NCI-H146 treated with DMSO at 0.1 percent for 48 hours (cell line): ENCODE results near the gene MED13.
"Not testable (repeated sequence)": the region's sequence is repeated elsewhere in the genome, so short reads cannot be mapped to it uniquely, and the experiment has no call there.

Source experiments
- DNase-seq: peaks from one replicate; lab custom pipeline; 2025; ENCODE audit not compliant: unreplicated experiment; lab: John Stamatoyannopoulos, UW

Gene MED13

DNA sequence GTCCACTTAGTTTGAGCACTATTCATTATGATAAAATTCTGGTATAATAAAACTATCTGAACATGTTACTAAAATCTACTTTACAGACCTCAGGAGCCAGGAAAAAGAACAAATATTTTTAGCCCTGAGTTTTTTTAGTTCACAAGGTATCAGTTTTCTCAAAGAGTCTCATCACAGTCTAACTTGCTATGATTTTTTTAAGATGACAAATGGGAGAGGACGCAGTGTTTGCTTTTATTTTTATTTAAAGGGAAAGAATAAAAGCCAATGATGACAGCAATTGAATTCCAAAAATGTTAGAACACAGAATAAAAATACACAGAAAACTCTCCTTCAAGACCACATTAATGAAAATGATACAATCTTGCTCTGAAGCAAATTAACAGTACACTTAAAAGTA lies 7.4 kb downstream of the MED13 start:
- DNase-seq = no peak

DNA sequence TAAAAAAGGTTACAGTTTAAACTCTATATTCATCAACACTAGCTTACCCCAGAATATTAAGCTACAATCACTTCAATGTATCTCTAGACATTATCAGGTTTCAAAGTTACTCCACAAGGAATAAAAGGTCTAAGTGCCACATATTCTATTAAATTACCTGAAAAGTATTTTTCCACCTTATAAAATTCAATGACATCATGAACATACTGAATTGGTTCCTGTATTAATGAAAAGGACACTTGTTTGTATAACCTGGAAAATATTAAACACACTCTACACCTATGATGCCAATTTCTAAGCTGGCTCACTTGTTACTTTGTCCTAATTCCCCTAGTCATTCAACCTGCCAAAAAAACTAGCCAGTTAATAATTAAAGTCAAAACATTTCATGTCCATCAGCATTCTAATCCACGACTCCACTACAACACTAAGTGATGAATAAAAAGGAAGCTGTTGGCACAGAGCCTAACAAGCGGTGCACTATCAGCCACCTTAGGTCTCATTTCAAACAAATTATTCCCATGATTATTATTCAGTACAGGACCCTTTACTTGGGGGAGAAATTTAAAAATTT lies 12.2 kb downstream of the MED13 start:
- no peak for DNase-seq

DNA sequence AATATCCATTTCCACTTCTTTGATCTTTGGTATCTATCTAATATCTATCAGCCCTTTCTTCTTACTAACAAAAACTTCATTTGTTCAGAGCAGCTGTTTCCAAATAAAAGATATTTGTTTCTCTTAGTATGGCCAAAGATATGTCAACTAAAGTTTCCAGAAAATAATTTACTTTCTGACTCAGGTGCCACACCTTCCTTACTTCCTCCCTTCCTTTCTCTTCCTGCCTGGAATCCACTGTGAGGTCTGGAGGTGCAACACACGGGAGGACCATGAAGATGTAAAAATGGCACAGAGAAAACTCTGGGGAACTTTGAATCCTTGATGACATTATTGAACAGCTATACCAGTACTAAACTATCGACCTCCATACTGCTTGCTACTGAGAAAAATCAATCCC lies 14.0 kb downstream of the MED13 start:
- DNase-seq = no peak

DNA sequence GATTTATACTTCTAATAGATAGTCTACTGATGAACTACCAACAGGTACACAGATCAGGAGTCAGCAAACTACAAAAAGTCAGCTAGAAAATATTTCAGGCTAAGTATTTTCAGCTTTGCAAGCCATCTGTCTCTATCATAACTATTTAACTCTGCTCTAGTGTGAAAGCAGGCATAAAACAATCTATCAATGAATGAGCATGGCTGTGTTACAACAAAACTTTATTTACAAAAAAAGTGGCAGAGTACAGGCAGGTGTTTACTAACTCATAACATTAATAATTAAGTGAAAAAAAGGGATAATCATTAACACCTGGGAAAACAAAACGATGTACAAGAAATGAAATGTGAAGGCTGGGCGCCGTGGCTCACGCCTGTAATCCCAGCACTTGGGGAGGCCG lies 15.8 kb downstream of the MED13 start:
- no peak for DNase-seq

DNA sequence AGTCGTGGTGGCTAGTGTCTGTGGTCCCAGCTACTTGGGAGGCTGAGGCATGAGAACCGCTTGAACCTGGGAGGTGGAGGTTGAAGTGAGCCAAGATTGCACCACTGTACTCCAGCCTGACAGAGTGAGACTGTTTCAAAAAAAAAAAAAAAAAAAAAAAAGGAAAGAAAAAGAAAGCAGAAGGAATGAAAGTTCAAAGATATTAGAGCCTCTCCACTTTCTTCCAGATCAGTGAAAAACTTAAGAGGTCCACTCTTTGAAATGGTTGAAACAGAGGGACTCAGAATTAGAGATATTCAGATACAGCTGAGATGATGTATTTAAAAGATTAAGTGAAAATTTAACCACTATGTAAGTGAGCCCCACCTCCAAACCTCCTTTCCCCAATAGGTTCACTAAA lies 16.8 kb downstream of the MED13 start:
- DNase-seq = no peak

DNA sequence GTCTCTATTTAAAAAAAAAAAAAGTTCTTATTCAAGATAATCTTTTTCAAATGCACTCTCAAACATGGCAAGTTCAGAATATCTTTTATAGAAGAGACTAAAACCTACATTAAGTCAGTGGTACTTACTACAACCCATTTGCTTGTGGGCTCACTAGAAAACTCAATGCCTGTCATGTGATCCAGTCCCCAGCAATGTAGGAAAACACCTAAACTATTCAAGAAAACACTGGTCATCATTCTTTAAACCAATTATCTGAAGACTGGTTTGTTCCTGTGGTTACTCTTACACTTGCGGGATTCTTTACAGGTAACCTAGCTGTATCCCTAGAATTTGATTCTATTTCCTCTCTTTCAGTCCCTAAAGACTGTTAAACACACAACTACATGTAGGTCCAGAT lies 19.6 kb downstream of the MED13 start:
- DNase-seq = no peak

DNA sequence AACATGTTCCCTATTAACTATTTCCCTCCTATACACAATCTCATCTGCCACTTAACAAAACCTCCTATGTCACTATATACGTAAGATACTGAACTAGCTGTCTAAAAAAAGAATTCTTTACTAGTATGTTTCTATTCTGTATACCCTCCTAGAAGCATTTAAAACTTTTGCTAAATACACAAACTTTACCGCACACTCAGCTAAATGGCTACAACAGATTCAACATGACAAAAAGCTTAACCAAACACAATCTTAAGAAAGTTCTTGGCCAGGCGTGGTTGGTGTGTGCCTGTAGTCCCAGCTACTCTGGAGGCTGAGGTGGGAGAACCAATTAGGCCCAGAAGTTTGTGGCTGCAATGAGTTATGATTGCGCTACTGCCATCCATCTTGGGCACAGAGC lies 20.0 kb downstream of the MED13 start:
- no peak for DNase-seq

DNA sequence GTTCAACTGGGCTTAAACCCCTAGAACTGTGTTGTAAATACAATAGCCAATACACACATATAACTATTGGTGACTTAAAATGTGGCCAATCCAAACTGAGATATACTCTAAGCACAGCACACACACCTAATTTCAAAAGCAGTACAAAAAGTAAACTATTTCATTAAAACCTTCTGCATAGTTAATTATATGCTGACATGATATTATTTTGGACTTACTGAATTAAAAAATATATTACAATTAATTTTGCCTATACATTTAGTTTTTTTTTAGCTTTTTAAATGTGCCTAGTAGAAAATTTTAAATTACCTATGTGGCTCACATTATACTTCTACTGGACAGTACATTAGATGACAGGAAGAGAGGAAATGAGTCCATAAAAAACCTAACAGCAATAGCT lies 21.5 kb downstream of the MED13 start:
- no peak for DNase-seq

DNA sequence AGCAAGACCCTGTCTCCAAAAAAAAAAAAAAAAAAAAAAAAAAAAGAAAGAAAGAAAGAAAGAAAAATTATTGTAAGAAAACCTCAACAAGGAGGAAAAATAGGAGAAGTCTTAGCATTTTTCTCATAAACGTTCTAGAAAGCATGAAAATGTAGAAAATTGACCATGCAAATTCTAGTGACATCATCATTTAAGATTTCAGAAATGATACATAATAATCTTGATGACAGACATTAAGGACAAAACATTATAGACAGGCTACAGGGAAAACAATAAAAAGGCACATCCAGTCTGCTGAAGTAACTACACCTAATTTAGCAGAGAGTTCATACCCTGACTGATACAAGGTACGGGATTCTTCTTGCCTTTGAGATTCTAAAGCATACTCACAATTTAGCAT lies 21.9 kb downstream of the MED13 start:
- no peak for DNase-seq

DNA sequence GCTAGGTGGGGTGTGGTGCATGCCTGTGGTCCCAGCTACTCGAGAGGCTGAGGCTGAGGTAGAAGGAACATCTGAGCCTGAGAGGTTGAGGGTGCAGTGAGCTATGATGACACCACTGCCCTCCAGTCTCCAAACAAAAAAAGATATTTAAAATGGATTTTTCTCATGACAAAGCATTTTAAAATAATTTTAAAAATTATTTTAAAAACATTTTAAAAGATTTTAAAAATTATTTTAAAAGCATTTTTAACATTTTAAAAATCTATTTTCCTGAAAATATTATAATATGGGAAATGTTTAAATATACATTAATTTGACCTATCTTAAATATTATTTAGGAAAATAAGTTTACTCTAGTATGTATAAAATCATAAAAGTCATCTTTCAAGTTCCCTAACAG lies 26.8 kb downstream of the MED13 start:
- DNase-seq = no peak

DNA sequence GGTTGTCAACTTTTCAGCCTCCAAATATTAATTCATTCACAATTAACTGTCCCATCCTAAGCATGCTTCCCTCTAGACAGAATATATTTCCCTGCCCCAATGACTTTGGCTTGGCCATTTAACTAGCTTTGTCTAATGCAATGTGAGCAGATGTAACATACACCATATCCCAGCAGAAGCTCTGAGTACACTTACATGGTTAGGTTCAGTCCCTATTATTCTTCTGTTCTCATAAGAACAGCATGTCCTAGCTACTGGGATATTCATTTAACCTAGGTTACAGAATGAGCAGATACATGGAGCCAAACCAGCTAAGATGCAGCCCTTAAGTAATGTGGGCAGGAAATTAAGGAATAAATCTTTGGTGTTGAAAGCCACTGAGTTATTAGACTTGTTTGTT lies 31.8 kb downstream of the MED13 start:
- DNase-seq = no peak

DNA sequence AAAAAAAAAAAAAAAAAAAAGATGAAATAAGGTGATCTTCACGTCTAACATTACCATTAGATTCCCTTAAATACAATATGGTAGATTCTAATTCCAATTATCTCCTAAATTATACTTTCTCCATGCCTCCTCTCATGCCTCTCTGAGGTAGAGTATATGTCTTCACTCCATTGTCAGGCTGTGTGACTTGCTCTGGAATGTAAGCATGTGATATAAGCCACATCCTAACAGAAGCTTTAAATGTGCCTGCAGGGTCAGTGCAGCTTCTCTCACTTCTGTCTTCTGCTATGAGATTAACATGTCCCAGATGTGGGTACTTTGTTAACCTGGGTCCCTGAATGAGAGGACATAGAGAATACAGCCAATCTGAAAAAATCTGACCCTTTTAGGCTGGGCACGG lies 32.6 kb downstream of the MED13 start:
- DNase-seq = no peak

DNA sequence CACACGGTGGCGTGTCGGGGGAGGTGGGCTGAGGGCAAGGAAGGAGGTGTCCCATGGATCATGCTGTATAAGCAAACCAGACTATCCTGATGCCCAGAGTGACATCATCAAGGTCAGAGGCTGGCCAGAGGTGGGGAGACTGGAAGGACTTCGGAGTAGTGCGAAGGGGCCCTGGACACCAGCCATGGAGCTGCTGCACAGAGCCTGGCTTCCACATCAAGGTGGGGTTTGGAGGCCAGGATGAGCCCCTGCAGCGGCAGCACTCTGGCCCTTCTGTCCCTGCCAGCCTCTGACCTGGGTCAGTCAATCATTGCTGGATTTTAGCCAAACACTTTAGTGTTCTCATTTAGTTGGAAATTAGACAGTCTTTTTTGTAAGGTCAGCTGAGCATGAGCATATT lies 34.8 kb downstream of the MED13 start:
- no peak for DNase-seq

DNA sequence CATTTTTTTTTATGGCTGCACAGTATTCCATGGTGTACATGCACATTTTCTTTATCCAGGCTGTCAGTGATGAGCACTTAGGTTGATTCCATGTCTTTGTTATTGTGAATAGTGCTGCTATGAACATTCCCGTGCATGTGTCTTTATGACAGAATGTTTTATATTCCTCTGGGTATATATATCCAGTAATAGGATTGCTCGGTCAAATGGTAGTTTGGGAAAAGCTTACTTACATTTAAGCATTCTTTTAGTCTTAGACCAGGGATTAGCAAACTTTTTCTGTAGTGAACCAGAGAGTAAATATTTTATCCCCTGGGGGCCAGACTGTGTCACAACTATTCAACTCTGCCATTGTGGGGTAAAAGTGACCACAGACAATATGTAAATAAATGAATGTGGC lies 40.2 kb downstream of the MED13 start:
- DNase-seq = no peak

DNA sequence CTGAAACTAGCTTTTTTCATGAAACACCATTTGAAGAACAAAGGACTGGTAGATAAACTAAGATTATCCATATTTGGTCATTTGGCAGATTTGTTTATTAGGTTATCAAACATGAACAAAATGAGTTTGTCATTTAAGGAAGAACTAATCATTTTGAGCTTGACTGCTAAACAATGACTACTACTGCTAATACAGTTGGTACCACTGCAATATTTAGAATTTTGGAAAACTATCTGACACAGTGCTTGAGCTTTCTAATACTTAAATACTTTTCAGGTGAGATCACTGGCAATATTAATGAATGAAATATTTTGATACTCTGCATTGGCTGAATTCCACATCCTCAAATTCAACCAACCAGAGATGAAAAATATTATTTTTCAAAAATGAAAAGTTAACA lies 47.2 kb downstream of the MED13 start:
- no peak for DNase-seq

DNA sequence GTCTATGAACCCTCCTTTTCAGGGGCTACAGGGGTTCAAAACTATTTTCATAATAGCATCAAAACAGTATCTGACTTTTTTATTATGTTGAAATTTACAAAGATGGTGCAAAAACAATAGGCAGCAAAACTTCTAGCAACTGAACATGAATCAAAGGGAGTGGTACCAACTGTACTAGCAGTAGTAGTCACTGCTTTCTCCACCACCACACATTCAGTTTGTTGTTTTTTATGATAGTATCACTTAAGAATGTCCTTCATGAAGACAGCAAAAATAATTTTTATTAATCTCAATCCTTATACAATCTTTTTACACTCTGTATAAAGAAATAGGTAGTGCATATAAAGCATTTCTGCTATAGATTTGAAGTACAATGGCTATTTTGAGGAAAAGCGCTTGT lies 47.6 kb downstream of the MED13 start:
- DNase-seq = no peak

DNA sequence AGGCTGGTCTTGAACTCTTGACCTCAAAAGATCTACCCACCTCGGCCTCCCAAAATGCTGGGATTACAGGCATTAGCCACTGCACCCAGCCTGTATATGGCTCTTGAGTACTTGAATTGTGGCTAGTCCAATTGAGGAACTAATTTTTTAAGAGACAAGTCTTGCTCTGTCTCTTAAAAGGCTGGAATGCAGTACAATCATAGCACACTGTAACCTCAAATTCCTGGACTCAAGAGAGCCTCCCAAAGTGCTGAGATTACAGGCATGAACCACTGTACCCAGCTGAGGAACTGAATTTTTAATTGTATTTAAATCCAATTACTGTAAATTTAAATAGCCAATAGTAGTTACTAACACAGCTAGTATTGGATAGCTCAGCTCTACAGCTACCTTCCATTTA lies 50.6 kb downstream of the MED13 start:
- DNase-seq = no peak

DNA sequence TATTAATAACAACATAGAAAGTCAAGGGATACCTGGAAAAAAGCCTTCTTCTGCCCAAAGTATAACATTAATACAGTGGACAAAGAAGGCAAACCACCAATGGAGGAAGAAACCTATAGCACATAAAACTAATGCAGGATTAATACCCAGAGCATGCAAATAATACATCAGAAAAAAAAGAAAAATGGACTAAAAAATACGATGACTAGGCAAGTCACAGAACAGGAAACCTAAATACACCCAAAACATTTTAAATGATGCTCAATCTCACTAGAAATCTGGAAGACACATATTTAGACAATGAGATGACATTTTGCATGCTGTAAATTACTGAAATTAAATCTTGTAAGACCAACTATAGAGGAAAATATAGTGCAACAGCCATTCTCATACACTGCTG lies 55.9 kb downstream of the MED13 start:
- DNase-seq = no peak

DNA sequence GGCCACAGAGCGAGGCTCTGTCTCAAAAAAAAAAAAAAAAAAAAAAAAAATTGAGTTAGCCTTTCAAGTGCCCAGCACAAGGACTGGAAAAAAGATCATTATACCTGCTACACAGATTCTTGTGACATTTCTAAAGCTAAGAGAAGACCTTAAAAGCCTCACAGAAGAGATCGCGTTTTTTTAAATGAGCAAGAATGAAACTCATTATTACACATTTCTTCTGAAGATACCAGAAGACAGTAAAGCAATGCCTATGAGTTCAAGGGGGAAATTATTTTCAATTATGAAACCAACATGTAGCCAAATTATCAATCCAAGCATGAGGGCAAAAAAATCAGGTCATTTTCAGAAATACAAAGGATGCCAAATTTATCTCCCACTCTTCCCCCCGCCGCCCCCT lies 56.8 kb downstream of the MED13 start:
- DNase-seq = no peak

DNA sequence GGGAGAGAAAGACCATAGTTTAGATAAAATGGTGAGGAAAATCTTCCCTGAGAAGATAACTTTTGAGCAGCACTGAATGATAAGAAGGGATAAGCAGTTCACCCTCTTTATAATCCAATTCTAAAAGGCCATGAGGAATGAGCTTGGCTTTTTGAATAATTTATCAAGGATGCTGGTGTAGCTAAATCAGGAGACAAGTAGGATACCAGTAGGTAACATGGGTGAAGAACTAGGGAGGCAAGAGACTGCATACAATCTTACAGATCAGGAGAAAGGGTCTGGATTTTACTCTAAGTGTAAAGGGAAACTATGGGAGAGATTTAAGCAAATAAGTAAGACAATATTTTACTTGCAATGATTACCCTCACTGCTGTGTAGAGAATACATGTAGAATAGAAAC lies 60.7 kb downstream of the MED13 start:
- DNase-seq = no peak

DNA sequence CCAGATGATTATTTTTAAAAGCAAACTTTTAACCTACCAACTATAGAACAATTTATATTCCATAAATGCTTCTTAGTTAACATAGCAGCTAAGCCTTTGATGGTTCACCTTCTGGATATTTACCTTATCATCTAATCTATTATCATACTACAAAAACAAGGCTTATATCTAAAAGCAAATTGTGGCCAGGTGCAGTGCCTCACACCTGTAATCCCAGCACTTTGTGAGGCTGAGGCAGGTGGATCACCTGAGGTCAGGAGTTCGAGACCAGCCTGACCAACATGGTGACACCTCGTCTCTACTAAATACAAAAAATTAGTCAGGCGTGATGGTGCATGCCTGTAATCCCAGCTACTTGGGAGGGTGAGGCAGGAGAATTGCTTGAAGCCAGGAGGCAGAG lies 61.9 kb downstream of the MED13 start:
- DNase-seq = not testable (repeated sequence)

DNA sequence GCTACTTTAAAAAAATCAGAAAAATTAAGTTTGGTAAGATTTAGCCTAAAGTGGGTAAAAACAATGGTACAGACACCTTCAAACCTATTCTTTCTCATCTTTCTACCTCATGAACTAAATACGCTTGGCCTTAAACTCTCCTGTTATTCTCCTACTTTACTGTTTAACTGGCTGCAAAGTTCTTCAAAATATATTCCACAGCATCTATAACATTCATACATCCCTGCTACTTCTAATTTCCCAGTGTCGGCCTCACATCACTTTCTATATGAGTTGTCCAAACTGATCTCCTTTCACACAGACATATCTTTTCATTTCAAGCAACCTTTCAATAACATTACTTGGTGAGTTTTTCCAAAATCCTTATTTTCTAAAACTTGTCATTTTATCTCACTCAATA lies 64.0 kb downstream of the MED13 start:
- DNase-seq = no peak

DNA sequence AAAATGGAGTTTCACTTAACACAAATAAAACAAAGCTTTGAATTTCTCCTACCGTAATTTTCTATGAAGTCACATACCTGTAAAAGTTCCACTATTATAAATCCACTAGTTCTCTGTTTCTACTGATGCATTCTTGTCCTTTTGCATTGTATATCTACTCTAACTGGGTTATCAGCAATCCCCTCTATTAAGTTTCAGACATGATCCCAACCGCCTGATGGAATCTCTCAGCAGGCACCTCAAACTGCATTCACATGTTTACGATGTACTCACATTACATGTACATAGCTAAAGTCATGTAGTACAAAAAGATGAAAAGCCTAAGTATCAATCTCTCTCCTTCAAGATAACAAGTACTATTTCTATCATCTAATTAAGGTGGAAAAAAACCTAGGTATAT lies 64.9 kb downstream of the MED13 start:
- DNase-seq = no peak

DNA sequence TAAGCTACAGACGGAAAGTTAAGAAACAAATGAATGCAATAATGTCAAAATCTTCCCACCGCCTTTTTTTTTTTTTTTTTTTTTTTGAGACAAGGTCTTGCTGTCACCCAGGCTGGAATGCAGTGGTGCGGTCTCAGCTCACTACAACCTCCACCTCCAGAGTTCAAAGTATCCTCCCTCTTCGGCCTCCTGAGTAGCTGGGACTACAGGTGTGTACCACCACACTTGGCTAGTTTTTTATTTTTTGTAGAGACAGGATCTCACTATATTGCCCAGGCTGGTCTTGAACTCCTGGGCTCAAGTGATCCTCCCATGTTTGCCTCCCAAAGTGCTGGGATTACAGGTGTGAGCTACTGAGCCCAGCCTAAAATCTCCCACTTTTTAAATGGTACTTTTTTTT lies 66.5 kb downstream of the MED13 start:
- DNase-seq = not testable (repeated sequence)
